Stimulated activated CD8-positive, alpha-beta memory T cell treated with anti-CD3 and anti-CD28 coated beads, Interleukin-15, amount 100 ng/mL, for 48 hours (primary cell): ENCODE data around the gene CAMTA1.
"Not testable (repeated sequence)": the region's sequence is repeated elsewhere in the genome, so short reads cannot be mapped to it uniquely, and the experiment has no call there.

Experiments
- DNase-seq, 2 donors: peaks; one replicate each; pipeline ENCODE4 v3.0.0-alpha.2; 2020; ENCODE audit warnings: low read depth in 2 of 2

Gene CAMTA1, protein sequence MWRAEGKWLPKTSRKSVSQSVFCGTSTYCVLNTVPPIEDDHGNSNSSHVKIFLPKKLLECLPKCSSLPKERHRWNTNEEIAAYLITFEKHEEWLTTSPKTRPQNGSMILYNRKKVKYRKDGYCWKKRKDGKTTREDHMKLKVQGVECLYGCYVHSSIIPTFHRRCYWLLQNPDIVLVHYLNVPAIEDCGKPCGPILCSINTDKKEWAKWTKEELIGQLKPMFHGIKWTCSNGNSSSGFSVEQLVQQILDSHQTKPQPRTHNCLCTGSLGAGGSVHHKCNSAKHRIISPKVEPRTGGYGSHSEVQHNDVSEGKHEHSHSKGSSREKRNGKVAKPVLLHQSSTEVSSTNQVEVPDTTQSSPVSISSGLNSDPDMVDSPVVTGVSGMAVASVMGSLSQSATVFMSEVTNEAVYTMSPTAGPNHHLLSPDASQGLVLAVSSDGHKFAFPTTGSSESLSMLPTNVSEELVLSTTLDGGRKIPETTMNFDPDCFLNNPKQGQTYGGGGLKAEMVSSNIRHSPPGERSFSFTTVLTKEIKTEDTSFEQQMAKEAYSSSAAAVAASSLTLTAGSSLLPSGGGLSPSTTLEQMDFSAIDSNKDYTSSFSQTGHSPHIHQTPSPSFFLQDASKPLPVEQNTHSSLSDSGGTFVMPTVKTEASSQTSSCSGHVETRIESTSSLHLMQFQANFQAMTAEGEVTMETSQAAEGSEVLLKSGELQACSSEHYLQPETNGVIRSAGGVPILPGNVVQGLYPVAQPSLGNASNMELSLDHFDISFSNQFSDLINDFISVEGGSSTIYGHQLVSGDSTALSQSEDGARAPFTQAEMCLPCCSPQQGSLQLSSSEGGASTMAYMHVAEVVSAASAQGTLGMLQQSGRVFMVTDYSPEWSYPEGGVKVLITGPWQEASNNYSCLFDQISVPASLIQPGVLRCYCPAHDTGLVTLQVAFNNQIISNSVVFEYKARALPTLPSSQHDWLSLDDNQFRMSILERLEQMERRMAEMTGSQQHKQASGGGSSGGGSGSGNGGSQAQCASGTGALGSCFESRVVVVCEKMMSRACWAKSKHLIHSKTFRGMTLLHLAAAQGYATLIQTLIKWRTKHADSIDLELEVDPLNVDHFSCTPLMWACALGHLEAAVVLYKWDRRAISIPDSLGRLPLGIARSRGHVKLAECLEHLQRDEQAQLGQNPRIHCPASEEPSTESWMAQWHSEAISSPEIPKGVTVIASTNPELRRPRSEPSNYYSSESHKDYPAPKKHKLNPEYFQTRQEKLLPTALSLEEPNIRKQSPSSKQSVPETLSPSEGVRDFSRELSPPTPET (N-terminal part only)

DNA sequence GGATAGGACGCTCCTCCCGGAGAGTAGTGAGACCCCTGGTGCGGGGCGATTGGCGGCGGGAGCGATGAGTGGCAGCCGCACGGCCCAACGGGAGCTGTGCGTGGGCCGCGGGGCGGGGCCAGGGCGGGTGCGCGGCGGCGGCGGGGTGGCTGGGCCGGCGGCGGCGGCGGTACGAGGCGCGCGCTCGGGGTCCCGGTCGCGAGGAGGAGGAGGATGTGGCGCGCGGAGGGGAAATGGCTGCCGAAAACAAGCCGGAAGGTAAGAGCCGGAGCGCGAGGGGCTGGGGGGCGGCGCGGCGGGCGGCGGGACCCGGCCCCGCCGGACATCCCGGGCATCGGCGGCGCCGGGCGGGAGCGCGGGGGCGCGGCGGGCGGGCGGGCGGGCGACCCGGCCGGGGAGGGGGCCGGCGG lies at the start of gene CAMTA1:
Gene CAMTA1, plus strand, starts transcription at position 137 of the 410 bp plus-strand sequence. Its CDS starts 77 bp downstream, at position 214.
- DNase-seq: no peak

DNA sequence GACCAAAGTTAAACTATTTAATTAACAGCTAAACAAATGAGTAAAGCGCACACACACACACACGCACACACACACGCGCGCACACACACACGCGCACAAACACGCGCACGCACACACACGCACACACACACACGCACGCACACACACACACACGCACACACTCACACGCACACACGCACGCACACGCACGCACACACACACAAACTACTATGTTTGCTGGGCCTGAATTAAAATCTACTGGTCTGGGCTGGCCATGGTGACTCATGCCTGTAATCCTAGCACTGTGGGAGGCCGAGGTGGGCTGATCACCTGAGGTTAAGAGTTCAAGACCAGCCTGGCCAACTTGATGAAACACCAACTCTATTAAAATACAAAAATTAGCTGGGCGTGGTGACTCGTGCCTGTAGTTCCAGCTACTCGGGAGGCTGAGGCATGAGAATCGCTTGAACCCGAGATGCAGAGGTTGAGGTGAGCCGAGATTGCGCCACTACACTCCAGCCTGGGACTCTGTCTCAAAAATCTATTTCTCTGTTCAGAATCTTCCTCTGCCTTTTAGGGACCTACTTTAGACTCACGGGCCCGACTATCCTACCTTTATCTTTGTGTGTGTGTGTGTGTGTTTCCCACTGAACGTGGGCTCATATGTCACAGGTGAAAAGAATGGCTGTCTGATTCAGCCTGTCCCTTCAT lies 46.1 kb upstream of the CAMTA1 start:
- DNase-seq: no peak

GRCh38 chr1:6742676-6743188 lies 42.5 kb upstream of the CAMTA1 start:
- not testable (repeated sequence) for DNase-seq

GRCh38 chr1:6743189-6744101 lies 41.8 kb upstream of the CAMTA1 start:
- DNase-seq: no peak

DNA sequence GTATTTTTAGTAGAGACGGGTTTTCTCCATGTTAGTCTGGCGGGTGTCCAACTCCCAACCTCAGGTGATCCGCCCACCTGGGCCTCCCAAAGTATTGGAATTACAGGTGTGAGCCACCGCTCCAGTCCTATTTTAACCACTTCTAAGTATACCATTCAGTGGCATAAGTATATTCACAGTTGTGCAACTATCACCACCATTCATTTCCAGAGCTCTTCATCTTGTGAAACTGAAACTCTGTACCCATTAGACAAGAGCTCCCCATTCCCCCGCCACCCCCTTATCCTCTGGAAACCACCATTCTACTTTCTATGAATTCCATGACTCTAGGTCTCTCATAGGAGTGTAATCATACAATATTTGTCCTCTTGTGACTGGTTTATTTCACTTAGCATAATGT lies 40.2 kb upstream of the CAMTA1 start:
- DNase-seq: peak in 1 of 2 donors; percentile 39

DNA sequence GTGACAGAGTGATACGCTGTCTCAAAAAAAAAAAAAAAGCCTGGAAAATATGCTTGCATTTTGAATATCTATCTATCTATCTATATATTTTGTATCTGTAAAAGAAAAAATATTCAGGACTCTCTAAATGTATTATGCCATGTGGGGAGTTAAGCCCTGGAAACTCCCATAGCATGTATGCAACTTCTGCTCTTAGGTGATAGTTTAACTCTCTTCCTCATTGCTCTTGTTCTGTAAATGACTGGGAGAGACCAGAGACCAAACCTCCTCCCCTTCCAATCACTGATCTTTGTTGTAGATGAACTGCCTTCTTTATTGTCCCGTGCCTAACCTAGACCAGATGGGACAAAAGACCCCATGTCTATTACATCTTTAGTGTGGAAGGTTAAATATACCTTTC lies 37.6 kb upstream of the CAMTA1 start:
- DNase-seq: no peak

GRCh38 chr1:6750490-6750889 lies 34.8 kb upstream of the CAMTA1 start:
- DNase-seq: no peak

- no peak for DNase-seq
Measured at GRCh38 chr1:6753320-6754140, 31.7 kb upstream of the CAMTA1 start.

GRCh38 chr1:6756457-6756856 lies 28.8 kb upstream of the CAMTA1 start:
- no peak for DNase-seq

DNA sequence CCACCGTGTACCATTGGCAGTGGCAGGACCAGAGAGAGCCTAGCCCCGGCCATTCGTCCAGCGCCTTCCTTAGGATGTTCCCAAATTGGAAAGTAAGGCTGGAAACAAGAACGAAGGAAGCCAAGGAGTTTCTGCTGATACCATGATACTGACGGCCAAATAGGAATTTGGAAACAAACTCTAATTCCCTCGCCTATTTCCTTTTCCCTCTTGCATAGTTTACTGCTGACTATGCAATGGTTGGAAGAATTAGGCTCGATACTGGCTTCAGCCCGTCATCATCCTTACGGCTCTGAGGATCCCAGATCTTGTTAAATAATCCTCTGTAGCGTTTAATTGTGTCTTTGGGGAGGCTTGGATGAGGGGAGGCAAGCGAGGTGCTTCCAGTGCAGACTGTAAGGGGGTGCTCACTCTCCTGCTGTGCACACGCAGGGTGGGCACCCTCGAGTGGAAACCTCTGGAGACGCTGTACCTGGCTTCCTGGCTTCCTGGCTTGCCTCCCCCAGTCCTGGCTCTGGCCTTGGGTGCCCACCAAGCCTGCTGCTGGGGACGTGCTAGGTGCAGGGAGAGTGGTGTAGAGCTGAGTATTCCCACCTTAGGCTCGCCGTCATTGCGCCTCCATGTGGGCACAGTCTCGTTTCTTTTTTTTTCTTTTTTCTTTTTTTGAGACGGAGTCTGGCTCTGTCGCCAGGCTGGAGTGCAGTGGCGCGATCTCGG lies 27.4 kb upstream of the CAMTA1 start:
- no peak for DNase-seq

- no peak for DNase-seq
Measured at GRCh38 chr1:6761196-6761737, 24.0 kb upstream of the CAMTA1 start.

- no peak for DNase-seq
Measured at GRCh38 chr1:6762060-6762459, 23.2 kb upstream of the CAMTA1 start.

DNA sequence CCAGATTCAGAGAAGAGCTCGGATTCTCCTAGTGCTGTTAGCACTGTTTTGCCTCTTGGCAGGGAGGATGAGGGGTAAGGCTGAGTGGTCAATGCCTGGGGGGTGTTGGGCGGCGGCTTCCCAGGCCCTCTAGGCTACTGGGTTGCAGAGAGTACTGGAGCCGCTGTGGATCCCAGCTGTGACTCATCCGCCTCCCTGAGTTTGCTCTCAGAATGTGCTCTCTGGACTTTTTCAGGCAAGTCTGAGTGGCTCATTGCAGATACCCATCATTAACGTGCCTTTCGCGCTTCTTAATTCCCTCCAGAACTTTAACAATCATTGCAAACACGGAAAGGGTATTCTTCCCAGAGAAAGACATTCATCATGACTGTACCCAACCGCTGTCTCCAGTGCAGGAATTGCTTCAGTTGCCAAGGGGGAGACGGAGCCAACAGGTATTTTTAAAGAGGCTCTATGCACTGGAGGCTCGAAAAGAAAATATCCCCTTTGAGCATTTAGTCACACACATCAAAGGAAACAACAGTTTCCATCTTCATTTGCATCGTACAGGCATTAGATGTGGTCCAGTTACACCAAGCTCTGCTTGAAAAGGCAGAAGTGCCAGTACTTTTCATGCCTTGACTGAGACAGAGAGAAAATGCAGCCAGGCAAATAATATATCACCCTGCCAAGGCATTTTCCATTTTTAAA lies 14.4 kb upstream of the CAMTA1 start:
- DNase-seq: no peak

- no peak for DNase-seq
Measured at GRCh38 chr1:6771441-6771769, 13.8 kb upstream of the CAMTA1 start.

GRCh38 chr1:6774381-6774780 lies 10.9 kb upstream of the CAMTA1 start:
- DNase-seq: no peak

DNA sequence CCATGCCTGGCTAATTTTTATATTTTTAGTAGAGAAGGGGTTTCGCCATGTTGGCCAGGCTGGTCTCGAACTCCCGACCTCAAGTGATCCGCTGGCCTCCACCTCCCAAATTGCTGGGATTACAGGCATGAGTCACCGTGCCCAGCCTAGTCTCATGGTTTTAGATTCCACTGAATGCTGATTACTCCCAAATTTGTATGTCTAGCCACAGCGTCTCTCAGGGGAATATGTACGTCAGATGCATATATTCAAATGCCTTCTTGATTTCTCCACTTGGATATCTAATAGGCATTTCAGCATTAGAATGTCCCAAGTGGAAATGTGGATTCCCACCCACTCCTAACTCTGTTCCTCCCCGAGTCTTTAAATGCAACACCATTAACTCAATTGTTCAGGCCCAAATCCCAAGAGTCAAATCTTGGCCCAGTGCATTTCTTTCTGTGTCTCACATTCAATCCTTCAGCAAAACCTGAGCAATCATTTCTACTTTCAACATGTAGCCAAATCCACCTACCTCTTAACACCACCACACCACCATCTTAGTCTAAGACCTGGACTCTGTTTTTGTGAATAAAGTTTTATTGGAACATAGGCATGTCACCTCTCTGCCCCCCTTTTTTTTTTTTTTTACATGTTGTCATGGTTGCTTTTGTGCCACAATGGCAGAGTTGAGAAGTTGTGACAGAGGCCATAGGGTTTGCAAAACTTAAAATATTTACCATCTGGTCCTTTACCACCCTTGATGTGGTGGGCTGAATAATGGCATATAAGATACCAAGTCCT lies 9.8 kb upstream of the CAMTA1 start:
- no peak for DNase-seq

- DNase-seq: no peak
Measured at GRCh38 chr1:6776389-6776788, 8.9 kb upstream of the CAMTA1 start.
